Stimulated activated CD8-positive, alpha-beta memory T cell treated with anti-CD3 and anti-CD28 coated beads, Interleukin-15, amount 100 ng/mL, for 24 hours (primary cell): ENCODE results near the gene WASHC3.
"Not testable (repeated sequence)": the region's sequence is repeated elsewhere in the genome, so short reads cannot be mapped to it uniquely, and the experiment has no call there.

Source experiments
- DNase-seq: peaks from one replicate; pipeline ENCODE4 v3.0.0-alpha.2; 2020; ENCODE audit warnings: low read depth

Gene WASHC3

GRCh38 chr12:102050660-102051430 lies 10.9 kb downstream of the WASHC3 start:
- DNase-seq: no peak

GRCh38 chr12:102043928-102044327 lies 17.9 kb downstream of the WASHC3 start:
- no peak for DNase-seq

DNA sequence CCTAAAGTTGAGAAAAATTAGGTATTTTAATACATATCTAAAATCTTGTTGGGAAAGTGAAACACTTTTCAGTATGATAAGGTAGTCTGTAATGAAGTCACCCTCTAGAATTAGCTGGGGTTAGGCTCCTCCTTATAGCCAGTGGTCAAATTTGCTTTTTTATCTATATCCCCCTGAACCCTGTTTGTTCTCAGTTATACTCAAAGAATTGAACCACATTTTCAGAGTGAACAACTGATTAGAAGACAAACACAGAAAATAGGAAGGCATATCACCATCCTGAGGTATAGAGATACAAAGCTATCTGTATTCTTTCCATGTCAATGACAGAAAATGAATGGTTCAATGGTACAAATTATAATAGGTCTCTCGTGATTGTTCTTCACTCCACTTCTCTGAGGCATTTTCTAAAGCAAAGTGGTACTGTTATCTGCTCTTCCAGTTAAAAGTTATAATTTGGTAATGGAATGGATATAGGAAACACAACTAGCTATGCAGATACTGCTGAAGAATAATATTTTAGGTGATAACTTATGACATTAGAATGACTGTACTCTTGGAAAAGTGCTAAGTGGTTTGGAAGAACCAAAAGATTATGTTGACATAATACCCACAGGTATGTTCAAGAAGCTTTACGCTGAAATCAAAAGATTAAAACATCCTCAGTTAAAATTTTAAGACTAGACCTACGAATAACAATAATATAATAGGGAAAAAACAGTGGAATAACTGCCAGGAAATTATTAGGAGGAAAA lies 27.6 kb downstream of the WASHC3 start:
- no peak for DNase-seq

DNA sequence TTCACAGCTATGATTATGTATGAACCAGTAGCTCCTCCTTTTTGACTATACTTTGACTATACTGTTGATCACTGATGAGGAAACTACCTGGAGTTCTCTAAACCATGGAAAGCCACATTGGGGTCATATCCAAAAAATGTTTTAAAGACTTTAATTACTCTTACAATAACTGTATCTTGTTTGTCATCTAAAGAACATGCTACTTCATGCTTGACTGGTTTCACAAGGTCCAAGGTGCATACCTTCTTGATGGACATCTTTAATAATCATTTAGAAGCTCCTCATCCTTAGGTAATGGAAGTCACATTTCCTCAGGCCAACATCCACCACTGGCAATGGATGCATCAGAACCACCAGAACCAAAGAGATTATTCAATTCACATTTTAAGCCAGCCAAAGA lies 29.9 kb downstream of the WASHC3 start:
- DNase-seq: no peak

DNA sequence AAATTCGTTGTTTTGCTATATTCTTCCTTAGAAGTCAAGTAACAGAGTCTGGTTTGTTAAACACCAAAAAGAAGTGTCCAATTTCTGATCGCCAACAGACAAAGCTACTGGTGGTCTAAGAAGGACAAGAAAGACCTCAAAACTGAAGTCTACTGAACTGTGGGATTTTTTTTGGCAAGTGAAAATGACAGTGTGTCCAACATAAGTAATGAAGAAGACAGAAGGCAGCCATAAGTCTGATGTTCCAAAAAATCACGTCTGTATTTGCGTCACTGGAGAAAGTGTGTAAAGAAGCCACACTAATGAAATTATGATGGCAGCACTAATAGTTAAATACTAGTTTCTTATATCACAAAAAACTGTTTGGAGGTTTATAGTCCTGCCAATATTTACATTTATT lies 32.6 kb downstream of the WASHC3 start:
- DNase-seq: no peak

DNA sequence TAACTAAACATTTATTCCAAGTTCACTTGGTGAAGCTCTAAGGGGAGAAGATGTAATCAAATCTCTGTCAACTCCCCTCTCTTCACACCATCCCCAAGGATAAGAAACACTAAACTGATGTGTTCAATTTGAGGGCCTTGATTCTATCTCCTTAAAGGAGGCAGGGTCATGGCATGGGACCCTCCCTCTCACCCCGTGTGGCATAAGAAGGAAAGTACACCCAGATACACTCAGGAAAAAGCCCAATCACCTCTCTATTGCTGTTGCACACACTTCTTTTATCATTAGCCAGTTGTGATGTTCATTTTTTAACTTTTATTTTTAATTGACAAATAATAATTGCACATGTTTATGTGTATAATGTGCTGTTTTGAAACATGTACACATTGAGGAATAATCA lies 35.1 kb downstream of the WASHC3 start:
- no peak for DNase-seq

- no peak for DNase-seq
Observed at GRCh38 chr12:102024765-102025164, 37.0 kb downstream of the WASHC3 start.

DNA sequence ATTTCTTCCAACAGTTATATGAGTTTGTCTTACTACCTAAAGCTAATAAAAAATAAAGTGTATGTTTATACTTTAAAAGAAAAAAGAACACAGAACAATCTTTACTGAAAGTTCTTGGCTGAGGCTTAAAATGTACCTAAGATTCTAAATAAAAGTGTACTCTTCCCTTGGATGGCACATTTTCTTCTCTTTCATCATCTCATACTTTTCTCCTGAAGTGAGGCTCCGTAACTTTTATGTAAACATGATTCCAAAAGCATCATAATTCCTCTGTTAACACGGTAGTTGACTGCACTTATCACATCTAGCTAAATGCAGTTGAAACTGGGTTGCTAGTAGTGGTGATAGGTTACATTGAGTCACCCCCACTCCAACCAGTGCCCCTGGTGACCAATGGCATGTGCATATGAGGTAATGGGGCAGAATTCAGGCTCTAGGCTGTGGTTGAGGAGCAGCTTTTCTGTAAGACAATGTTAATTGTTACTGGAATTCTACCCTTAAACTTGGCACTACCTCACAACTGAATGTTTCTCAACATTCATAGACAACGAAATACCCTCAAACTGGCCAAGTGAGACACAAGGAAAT lies 38.4 kb downstream of the WASHC3 start:
- DNase-seq: no peak

GRCh38 chr12:102022286-102022685 lies 39.5 kb downstream of the WASHC3 start:
- no peak for DNase-seq

DNA sequence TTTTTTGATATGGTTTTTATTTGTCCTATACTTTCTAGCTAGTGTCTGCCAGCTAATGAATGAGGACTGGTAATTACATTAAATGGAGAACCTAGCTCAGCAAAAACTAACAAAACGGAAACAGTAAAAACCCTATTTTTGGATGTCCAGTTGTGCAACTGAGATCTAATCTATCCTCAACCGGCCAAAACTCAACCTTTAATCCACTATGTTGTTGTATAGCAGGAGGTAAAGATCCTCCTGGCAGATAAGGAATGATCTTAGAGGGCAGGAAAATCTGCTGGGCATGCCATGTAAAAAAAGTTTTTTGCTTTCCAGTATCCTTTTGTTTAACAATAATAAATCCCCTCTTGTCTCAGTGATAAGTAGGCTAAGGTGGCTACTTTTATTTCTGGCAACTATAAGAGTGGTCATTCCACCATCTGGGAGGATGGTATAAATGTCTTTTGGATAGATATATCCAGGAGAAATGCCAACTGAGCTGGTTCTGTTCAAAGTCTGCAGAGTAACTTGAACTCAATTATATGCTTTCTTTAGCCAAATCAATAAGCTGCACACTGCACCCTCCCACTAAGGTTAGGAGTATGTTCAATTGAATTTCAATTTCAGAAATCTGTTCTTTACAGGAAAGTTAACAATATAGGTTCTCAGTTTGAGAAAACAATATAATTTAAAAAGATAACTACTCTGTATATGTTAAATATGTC lies 40.1 kb downstream of the WASHC3 start:
- no peak for DNase-seq

GRCh38 chr12:102018607-102019006 lies 43.2 kb downstream of the WASHC3 start:
- DNase-seq: not testable (repeated sequence)

DNA sequence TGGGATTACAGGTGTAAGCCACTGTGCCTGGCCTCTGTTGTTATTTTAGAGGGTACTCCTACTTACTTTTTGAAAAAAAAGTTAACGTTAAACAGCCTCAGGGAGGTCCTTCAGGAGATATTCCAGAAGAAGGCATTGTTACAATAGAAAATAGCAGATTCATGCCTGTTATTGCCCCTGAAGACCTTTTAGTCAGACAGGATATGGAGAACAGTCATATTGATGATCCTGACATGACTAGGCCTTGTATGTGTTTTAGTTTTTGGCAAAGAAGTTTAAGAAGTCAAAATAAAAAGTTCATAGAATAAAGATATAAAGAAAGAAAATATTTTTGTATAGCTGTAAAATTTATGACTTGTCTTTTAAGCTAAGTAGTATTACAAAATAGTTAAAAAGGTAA lies 45.3 kb downstream of the WASHC3 start:
- no peak for DNase-seq

GRCh38 chr12:102010265-102010994 lies 51.4 kb downstream of the WASHC3 start:
- DNase-seq: no peak

DNA sequence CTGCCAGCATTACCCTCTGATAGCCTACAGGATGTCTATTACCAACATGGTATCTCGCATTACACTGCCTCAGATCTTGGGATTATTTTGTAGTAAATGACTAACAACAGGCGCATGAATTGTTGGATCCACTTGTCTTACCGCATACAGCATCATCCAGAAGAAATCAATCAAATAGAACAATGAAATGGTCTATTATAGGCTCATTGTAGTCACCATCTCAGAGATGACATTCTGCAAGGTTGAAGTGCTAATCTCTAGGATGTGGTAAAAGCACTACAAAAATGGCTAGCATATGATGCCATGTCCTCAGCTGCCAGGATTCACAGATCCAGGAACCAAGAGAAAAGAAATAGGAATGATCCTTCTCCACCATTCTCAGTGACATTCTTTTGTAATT lies 52.0 kb downstream of the WASHC3 start:
- DNase-seq: no peak

GRCh38 chr12:102008615-102009126 lies 53.1 kb downstream of the WASHC3 start:
- no peak for DNase-seq

GRCh38 chr12:102005256-102005655 lies 56.5 kb downstream of the WASHC3 start:
- no peak for DNase-seq

- DNase-seq: no peak
Observed at GRCh38 chr12:101997102-101997501, 64.7 kb downstream of the WASHC3 start.

- no peak for DNase-seq
Observed at GRCh38 chr12:101995684-101996083, 66.1 kb downstream of the WASHC3 start.

GRCh38 chr12:101992091-101992490 lies 69.7 kb downstream of the WASHC3 start:
- DNase-seq: no peak

GRCh38 chr12:101982307-101982706 lies 79.5 kb downstream of the WASHC3 start:
- DNase-seq: no peak

DNA sequence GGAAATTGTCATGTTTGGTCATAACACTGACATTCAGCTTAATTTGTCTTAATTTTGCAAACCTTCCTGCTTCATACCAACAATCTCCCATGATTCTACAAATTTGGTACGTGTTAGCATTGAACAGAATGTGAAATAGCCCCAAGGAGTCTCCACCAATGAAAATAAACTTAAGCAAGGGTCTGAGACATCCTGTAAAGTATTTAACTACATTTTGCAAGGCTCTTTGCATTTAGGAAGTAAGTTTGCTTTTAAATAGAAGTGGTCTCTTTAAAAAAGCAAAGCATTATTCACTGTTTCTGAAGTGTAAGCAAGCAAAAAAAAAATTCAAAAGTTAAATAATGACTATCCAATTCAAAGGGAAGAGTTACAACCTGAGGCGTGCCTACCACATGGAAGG lies 79.9 kb downstream of the WASHC3 start:
- no peak for DNase-seq

DNA sequence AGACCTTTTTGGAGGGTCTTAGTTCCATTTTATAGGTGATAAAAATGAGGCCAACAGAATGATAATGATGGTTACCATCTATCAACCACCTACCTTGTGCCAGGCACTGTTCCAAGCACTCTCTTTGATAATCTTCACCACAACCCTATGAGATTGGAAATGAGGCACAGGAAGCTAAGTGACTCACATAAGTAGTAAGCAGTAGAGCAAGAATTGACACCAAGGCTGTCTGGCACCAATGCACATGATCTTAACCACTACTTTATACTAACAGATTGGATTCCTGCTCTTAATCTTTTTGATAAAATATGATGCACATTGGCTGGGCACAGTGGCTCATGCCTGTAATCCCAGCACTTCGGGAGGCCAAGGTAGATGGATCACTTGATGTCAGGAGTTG lies 93.0 kb downstream of the WASHC3 start:
- no peak for DNase-seq
